ENCODE results near the gene SORCS2.

SORCS2 gene

GRCh38 chr4:7275067-7275466 lies 82.7 kb downstream of the SORCS2 start:
- DNase-seq: no peak

DNA sequence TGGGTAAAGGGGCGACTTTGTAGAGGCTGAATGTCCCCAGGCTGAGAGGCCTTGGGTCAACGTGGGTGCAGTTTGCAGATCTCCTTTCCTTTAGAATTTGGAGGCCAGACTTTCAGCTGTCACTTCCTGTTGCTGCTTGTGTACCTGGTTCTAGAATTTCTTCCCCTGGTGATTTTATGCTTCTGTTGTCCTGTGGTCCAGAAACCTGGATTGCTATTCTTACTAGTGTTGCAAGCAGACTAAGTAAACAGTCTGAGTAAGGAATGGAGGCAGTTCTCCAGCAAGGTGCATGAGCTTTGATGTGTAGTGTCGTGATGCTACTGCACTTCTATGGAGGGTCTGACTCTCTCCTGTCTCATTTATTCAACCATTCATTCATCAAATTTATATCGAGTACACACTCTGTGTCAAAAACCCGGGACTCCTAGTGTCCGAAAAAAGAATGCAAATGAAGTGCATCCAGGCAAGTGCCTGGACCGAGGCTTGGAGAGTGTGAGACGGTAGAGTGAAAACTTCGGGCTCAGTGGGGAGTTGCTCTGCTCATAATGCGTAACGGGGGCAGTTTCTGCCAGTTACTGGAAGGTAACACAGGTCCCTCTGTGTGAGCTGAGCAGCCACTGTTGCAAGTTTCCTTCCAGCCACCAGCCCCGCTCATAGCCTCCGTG lies 83.3 kb downstream of the SORCS2 start:
- DNase-seq: no peak

- DNase-seq: no peak
Measured at GRCh38 chr4:7276515-7276914, 84.2 kb downstream of the SORCS2 start.

GRCh38 chr4:7278071-7278765 lies 85.9 kb downstream of the SORCS2 start:
- DNase-seq: no peak

GRCh38 chr4:7278981-7279380 lies 86.6 kb downstream of the SORCS2 start:
- DNase-seq: no peak

GRCh38 chr4:7279902-7280301 lies 87.6 kb downstream of the SORCS2 start:
- no peak for DNase-seq

DNA sequence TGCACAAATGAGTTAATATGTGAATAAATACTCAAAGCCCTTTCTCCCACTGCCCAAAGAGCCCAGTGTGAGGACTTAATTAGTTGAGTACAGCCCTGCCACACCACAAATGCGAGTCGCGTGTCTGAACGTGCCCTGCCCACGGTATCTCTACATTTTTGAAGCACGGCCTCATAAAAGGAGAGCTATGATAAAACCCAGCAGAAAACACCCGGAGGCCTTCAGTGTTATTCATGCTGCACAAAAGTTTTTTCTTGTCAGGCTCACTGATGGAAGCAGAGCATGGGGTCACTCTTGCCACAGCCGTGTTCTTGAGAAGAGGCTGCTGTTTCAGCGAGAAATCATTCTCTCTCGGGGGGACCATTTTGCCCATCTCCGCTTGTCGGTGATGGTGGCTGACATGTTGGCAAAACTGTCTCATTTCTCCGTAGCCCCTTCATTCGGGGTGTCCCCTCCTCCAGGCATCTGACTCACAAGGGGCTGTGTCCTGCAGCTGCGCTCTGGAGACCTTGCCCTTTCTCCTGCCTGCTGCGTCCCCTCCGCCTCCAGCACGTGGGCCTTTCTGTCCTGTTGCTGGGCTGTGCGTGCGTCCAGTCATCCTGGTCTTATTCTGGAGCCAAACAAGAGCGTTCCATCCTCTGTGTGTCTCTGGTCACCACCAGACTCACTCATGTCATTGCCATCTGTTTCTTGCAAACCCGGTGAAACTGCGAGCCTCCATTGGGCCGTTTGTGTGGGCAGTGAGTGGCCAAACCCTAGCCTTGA lies 88.8 kb downstream of the SORCS2 start:
- no peak for DNase-seq

- DNase-seq: no peak
Measured at GRCh38 chr4:7281691-7282665, 89.6 kb downstream of the SORCS2 start.

DNA sequence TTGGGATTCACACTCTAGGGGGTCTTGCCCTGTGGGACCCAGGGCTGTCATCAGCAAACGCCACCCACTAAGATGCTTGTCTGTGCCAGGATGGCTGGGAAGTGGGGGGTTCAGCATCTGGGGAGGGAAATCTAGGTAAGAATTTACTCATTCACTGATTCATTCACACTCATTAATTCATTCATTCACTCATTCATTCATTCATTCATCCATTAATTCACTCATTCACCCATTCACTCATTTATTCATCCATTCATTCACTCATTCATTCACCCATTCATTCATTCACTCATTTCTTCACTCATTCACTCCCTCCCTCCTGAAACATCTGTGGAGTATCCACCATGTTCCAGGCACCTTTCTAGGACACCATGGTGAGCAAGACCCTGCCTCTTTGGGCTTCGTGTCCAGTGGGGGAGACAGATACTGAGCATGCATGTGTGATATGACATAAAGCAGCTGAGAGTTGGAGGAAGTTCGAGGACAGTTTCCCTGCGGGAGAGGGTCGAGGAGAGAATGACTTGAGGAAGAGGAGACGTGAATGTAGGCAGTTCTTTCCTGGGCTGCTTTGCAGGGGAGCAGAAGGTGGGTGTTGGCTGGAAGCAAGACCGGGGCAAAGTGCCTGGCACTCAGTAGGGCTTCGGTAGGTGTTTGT lies 90.6 kb downstream of the SORCS2 start:
- DNase-seq: no peak

- no peak for DNase-seq
Measured at GRCh38 chr4:7285244-7286094, 93.1 kb downstream of the SORCS2 start.

DNA sequence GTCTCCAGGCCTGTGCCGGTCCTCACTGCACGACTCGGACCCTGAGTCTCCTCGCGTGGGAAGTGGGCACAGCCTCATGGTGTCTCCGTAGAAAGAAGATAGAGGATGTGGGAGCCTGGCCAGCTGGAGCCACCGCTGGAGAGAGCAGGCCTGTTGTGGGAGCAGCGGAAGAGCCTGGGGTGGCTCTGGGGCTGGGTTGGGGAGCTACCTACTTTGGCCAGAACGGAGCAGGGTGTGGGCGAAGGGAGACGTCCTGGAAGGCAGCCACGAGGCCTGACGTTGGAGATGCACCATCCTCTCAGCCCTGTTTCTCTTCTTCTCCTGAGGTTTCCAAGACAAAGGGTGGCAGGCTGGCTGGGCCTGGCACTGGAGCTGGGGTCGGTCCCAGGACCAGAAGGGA lies 93.8 kb downstream of the SORCS2 start:
- DNase-seq: no peak

DNA sequence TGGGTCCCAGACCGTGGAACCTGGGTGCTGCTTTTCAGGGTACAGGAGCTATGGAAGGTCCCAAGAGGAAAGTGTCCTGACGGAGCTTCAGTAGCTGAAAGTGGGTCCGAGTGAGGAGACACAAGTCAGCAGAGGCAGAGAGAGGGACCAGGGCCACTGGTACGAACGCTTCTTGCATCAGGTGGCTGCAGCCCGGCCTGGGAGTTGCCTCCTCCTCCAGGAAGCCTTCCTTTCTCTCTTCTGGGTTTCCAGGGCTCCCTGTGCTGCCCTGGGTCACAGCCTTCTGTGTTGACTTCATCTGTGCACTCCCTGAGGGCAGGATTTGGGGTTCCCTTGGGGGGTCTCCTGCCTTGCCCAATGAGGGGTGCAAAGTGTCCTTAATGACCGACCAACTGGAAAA lies 94.5 kb downstream of the SORCS2 start:
- DNase-seq: no peak

DNA sequence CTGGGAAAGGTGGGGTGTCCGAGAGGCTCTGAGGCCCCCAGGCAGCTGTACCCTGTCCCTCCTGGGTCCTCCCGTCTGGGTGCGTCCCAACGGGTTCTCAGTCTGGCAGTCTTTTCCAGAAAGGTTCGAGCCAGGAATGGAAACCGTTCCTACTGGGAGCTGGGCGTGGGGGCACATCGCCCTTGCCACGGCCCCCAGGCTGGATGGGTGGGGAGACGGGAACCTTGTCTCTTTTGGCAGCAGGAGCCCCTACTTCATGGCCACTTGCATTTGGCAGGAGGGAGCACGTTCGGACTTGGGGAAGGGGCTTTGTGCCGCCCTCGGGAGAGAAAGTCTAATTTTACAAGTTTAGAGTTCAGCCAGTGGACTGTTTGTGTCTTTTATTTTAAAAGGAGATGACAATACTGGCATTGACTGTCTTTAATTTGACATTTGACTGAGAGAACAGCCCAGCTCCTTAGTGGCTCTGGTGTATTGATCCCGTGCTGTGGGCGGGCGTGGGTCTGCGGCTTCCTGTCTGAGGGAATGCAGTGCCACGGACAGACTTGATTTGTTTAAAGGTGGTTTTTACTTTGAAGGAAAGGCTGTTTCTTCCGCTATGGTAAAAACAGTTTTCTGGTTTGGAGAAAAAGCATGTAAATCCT lies 95.1 kb downstream of the SORCS2 start:
- DNase-seq: no peak

DNA sequence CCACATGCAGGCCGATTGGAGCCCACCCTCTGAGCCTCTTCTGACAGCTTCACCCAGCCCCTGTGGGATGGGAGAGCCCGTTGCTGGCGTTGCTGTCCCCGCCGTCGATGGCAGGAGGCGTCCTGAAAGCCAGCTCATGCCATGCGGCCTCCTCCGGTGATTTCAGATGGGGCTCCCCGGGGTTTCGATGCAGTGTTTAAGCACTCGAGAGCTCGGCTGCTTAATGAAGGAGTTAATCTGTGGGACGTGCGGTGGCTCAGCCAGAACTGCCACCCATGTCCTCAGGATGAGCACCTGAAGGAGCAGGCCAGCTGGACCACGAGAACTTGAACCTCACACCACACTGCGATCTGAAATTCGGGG lies 95.6 kb downstream of the SORCS2 start:
- no peak for DNase-seq

DNA sequence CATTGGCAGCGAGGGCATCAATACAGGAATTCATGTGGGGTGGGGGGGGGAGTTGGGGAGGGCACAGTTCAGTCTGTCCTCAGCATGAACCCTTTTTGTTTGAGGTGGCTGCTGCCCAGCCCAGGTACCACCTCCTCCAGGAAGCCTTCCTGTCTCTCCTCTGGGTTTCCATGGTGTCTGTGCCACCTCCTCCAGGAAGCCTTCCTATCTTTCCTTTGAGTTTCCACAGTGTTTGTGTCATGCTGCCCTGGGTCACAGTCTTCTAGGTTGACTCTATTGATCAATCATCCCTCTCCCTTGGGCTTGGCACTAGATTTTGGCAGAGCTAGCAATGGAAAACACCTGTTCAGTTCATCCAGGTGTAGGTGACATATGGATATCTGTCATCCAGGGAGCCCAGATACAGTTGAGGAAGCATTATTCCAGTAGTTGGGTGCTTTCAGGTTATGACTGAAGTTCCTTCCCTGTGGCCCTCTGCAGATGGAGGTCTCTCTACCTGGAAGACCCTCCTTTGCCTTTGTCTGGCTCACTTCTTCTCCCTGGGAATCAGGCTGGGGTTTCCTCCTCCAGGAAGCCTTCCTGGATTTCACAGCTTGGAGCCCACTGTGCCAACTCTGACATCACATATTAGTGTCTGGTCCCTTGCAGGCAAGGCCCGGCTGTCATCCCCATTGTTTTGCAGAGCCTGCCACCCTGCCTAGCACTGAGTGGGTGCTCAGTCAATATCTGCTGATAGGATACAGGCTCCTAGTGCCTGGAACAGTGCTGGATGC lies 96.6 kb downstream of the SORCS2 start:
- DNase-seq: no peak

GRCh38 chr4:7289589-7289988 lies 97.3 kb downstream of the SORCS2 start:
- DNase-seq: no peak

DNA sequence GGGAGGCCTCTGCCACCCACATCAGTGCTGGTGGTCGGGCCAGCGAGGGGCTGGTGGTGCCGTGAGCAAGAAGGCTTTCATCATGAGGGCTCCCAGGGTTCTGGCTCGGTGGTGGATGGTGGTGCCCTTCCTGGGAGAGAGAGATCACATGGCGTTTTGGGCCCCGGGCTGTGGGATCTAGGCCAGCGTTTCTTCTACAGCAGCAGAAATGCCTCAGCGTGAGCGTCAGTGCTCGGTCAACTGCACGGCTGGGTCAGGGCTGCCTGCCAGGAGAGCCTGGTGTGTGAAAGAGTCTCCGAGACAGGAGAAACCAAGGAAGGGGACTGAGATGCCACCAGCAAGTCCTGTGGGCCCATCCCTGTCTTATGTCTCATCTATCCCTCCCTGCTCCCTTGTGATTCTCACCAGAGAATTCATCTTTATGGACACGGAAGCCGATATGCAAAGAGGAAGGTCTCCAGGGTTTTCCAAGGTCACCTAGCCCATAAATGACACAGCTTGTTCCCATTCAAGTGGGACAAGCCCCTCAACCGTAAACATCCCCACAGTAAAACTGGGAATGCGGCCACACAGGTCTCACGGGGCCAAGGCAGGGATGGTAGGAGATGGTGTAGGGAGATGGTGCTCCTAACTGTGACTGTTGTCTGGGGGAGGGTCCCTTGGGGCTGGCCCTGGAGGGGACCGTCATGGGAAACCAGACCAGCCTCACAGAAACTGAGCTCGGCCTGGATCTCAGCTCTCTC lies 99.2 kb downstream of the SORCS2 start:
- DNase-seq: no peak

GRCh38 chr4:7293703-7294102 lies 101.4 kb downstream of the SORCS2 start:
- no peak for DNase-seq

DNA sequence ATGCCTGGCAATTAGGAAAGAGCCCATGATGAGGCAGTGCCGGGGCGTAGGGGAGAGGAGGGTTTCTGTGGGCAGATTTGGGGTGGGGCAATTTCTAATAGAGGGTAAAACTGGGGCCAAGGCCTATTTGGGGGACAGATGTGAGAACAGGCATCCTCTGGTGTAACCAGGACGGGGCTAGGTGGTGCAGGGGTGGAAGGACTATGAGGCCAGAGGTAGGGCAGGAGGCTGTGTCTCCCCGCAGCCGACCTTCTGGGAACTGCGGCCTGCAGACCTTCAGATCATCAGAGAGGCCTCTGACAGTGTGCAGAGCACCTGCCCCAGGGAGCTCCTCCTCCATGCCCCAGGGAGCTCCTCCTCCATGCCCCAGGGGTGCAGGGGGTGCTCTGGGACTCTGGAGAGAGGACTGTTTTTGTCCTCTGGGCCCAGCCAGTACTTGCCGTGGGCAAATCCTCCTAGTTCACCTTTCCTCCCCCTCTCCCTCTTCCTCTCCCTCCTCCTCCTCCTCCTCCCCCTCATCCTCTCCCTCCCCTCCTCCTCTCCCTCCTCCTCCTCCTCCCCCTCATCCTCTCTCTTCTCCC lies 101.9 kb downstream of the SORCS2 start:
- no peak for DNase-seq

All from NCI-H2107 (cell line).